ENCODE data around the gene ACSL3. TPM values are rescaled to one million over a fixed set of nuclear protein-coding genes. Genes with fewer than 3 reads are reported as not detected.
"Not testable (repeated sequence)": the region's sequence is repeated elsewhere in the genome, so short reads cannot be mapped to it uniquely, and the experiment has no call there.

The ACSL3 gene
- total and polyA plus RNA-seq, 10 donors = 7.5 to 50.2 (median 41.8) TPM

- H3K36me3 ChIP-seq = no peaks in the 10 kb centered on the region
- intact Hi-C loops (cut with DNase I; ENCODE audit: low total_unique reads) = no loop called here
- no peak for DNase-seq
- no peak overlapping the region for H3K4me3 ChIP-seq
- H3K9me3 ChIP-seq = peaks cover 0 to 21% (median 0%) of the 10 kb centered on the region in 8 donors
- no peaks in the 10 kb centered on the region for H3K4me1 ChIP-seq
- TF ChIP-seq CTCF (IDR thresholded peaks at IDR 0.05 in 8 of 11, conservative IDR thresholded peaks at IDR 0.05 in 3 of 11) (no peak), POLR2AphosphoS5 (IDR thresholded peaks at IDR 0.05) (no peak), POLR2A (IDR thresholded peaks at IDR 0.05) (no peak)
- H3K27me3 ChIP-seq (replicated peaks in 1 of 7) = no peaks in the 10 kb centered on the region
- no peak overlapping the region for H3K27ac ChIP-seq
These were observed 128.6 kb downstream of the ACSL3 start for GRCh38 chr2:222989431-222989830.

GRCh38 chr2:222990206-222990605 lies 129.4 kb downstream of the ACSL3 start:
- peaks cover 0 to 17% (median 0%) of the 10 kb centered on the region in 8 donors for H3K9me3 ChIP-seq
- H3K4me3 ChIP-seq; H3K27me3 ChIP-seq (replicated peaks in 1 of 7); H3K4me1 ChIP-seq; intact Hi-C loops (cut with DNase I; ENCODE audit: low total_unique reads); H3K36me3 ChIP-seq; DNase-seq; H3K27ac ChIP-seq: not testable (repeated sequence)
- 69 to 84% (median 78%) methylated on average over 4 of the region's 4 CpGs for WGBS, 5 donors

- no peak overlapping the region for H3K4me3 ChIP-seq
- intact Hi-C loops (cut with DNase I; ENCODE audit: low total_unique reads) = no loop called here
- H3K9me3 ChIP-seq = peaks cover 0 to 12% (median 0%) of the 10 kb centered on the region in 8 donors
- H3K4me1 ChIP-seq = no peaks in the 10 kb centered on the region
- H3K36me3 ChIP-seq = no peaks in the 10 kb centered on the region
- H3K27me3 ChIP-seq (replicated peaks in 1 of 7) = no peaks in the 10 kb centered on the region
- TF ChIP-seq POLR2AphosphoS5 (IDR thresholded peaks at IDR 0.05) (no peak), POLR2A (IDR thresholded peaks at IDR 0.05) (no peak), CTCF (IDR thresholded peaks at IDR 0.05 in 8 of 11, conservative IDR thresholded peaks at IDR 0.05 in 3 of 11) (no peak)
- 32 to 53% (median 45%) methylated on average over 2 of the region's 2 CpGs for WGBS, 5 donors
- no peak for DNase-seq
- H3K27ac ChIP-seq = no peak overlapping the region
These were observed 131.3 kb downstream of the ACSL3 start for GRCh38 chr2:222992137-222992536.

Other genes starting within 250 kb of the ACSL3 start
- 10 to 100 TPM in 5 of 7 donors, 1 to 10 TPM in 2; 7.8 to 17.4 (median 12.6) TPM for gene FARSB, start 204.9 kb upstream of the ACSL3 start, total RNA-seq
- 10 to 100 TPM; 12.0 to 14.1 (median 13.5) TPM for gene FARSB, start 204.9 kb upstream of the ACSL3 start, polyA plus RNA-seq
- gene MOGAT1, start 189.4 kb upstream of the ACSL3 start, total RNA-seq = not detected
- under 1 TPM in 1 of 3 donors, not detected in 2; 0.06 TPM for gene MOGAT1, start 189.4 kb upstream of the ACSL3 start, polyA plus RNA-seq
- 10 to 100 TPM in 1 of 7 donors, 1 to 10 TPM in 6; 3.3 to 25.0 (median 5.7) TPM for gene KCNE4, start 191.2 kb downstream of the ACSL3 start, total RNA-seq
- 1 to 10 TPM; 1.0 to 2.2 (median 1.7) TPM for gene KCNE4, start 191.2 kb downstream of the ACSL3 start, polyA plus RNA-seq

Measured in spleen (tissue), 11 donors.